Loucy (cell line): ENCODE data around the gene INAFM2.

Experiments
- H2AFZ ChIP-seq: fragments of 200-600 bp; sonication (generic); 2 replicates; pipeline ENCODE4 v1.6.0; 2016; ENCODE audit warnings: antibody characterized with exemption, mild to moderate bottlenecking, low read length, moderate library complexity
- H3F3A ChIP-seq: fragments of 200-600 bp; 2 replicates; pipeline ENCODE4 v1.6.0; 2016; ENCODE audit warnings: antibody characterized with exemption, low read depth, mild to moderate bottlenecking
- H3K27me3 ChIP-seq: fragments of 200-600 bp; sonication (generic); 2 replicates; pipeline ENCODE4 v1.6.1; 2014; ENCODE audit warnings: low read length, mild to moderate bottlenecking; ENCODE audit not compliant: insufficient read depth, poor library complexity, severe bottlenecking
- H3K36me3 ChIP-seq: fragments of 200-600 bp; sonication (generic); 2 replicates; pipeline ENCODE4 v1.6.1; 2016; ENCODE audit warnings: low read length; ENCODE audit not compliant: insufficient read depth
- H3K4me1 ChIP-seq: fragments of 200-600 bp; sonication (generic); 2 replicates; pipeline ENCODE4 v1.5.1; 2014; ENCODE audit warnings: low read length, mild to moderate bottlenecking; ENCODE audit not compliant: insufficient read depth, poor library complexity, severe bottlenecking
- H3K4me2 ChIP-seq: fragments of 200-600 bp; sonication (generic); 2 replicates; pipeline ENCODE4 v1.6.0; 2014; ENCODE audit warnings: antibody characterized with exemption, low read length, low read depth, mild to moderate bottlenecking; ENCODE audit not compliant: poor library complexity, severe bottlenecking
- H3K4me3 ChIP-seq: fragments of 200-600 bp; sonication (generic); 2 replicates; pipeline ENCODE4 v1.5.1; 2014; ENCODE audit warnings: low read length, mild to moderate bottlenecking, mixed read lengths; ENCODE audit not compliant: poor library complexity, severe bottlenecking
- H3K79me2 ChIP-seq: fragments of 200-600 bp; sonication (generic); 2 replicates; pipeline ENCODE4 v1.6.1; 2014; ENCODE audit warnings: low read length; ENCODE audit not compliant: insufficient read depth
- H3K9ac ChIP-seq: fragments of 200-600 bp; sonication (generic); 2 replicates; pipeline ENCODE4 v1.6.0; 2014; ENCODE audit warnings: mild to moderate bottlenecking, low read depth, low read length, moderate library complexity; ENCODE audit not compliant: poor library complexity, severe bottlenecking
- H3K9me2 ChIP-seq: fragments of 200-600 bp; sonication (generic); replicated peaks from 2 replicates; pipeline ENCODE4 v1.6.1; 2016; ENCODE audit warnings: low read depth, low read length, mixed read lengths
- H3K9me3 ChIP-seq: fragments of 200-600 bp; sonication (generic); 2 replicates; pipeline ENCODE4 v1.6.1; 2014; ENCODE audit warnings: mild to moderate bottlenecking, antibody characterized with exemption, low read length, low read depth; ENCODE audit not compliant: insufficient read depth
- H4K20me1 ChIP-seq: fragments of 200-600 bp; sonication (generic); 2 replicates; pipeline ENCODE4 v1.6.0; 2014; ENCODE audit warnings: antibody characterized with exemption, low read length, mild to moderate bottlenecking; ENCODE audit not compliant: insufficient read depth, poor library complexity, severe bottlenecking
- EZH2phosphoT487 ChIP-seq: fragments of 200-600 bp; IDR thresholded peaks from 2 replicates; pipeline ENCODE4 v1.6.1; 2018; ENCODE audit warnings: antibody characterized with exemption, mild to moderate bottlenecking, moderate library complexity, borderline replicate concordance
- TF ChIP-seq, protein P1 (sequence below): fragments of 200-600 bp; sonication (generic); conservative IDR thresholded peaks from 2 replicates; pipeline ENCODE4 v1.5.1; 2014; ENCODE audit warnings: mild to moderate bottlenecking, antibody characterized with exemption, low read length

Gene INAFM2

GRCh38 chr15:40368719-40369473 is 45.4 kb downstream of the INAFM2 start:
- Histone ChIP-seq H3K27me3 (no peaks in the 10 kb centered on the region), H3K4me3 (peak overlapping the region; percentile 48), H3K9me3 (no peaks in the 10 kb centered on the region), H3K4me1 (peaks cover 13% of the 10 kb centered on the region), H2AFZ (peak overlapping the region; percentile 81), H3K4me2 (peak overlapping the region; percentile 64), H3F3A (no peaks in the 10 kb centered on the region), H3K9me2 (no peaks in the 10 kb centered on the region), H4K20me1 (no peaks in the 10 kb centered on the region), H3K79me2 (no peaks in the 10 kb centered on the region), H3K9ac (peak overlapping the region; percentile 60), H3K36me3 (no peaks in the 10 kb centered on the region)
- TF ChIP-seq, protein P1, sequence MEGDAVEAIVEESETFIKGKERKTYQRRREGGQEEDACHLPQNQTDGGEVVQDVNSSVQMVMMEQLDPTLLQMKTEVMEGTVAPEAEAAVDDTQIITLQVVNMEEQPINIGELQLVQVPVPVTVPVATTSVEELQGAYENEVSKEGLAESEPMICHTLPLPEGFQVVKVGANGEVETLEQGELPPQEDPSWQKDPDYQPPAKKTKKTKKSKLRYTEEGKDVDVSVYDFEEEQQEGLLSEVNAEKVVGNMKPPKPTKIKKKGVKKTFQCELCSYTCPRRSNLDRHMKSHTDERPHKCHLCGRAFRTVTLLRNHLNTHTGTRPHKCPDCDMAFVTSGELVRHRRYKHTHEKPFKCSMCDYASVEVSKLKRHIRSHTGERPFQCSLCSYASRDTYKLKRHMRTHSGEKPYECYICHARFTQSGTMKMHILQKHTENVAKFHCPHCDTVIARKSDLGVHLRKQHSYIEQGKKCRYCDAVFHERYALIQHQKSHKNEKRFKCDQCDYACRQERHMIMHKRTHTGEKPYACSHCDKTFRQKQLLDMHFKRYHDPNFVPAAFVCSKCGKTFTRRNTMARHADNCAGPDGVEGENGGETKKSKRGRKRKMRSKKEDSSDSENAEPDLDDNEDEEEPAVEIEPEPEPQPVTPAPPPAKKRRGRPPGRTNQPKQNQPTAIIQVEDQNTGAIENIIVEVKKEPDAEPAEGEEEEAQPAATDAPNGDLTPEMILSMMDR = no peak
- TF ChIP-seq EZH2phosphoT487 = no peak

GRCh38 chr15:40369474-40369869 is 46.0 kb downstream of the INAFM2 start:
- H3K9me3 ChIP-seq = no peaks in the 10 kb centered on the region
- no peak overlapping the region for H3K4me3 ChIP-seq
- H3K4me2 ChIP-seq = no peak overlapping the region
- H2AFZ ChIP-seq = no peak overlapping the region
- H3K27me3 ChIP-seq = no peaks in the 10 kb centered on the region
- no peaks in the 10 kb centered on the region for H3K36me3 ChIP-seq
- H3K9me2 ChIP-seq = no peaks in the 10 kb centered on the region
- TF ChIP-seq, protein P1 = no peak
- no peak for TF ChIP-seq EZH2phosphoT487
- H3K4me1 ChIP-seq = peaks cover 13% of the 10 kb centered on the region
- no peak overlapping the region for H3K9ac ChIP-seq
- H3F3A ChIP-seq = no peaks in the 10 kb centered on the region
- no peaks in the 10 kb centered on the region for H4K20me1 ChIP-seq
- H3K79me2 ChIP-seq = no peaks in the 10 kb centered on the region

- peaks cover 13% of the 10 kb centered on the region for H3K4me1 ChIP-seq
- no peaks in the 10 kb centered on the region for H3K36me3 ChIP-seq
- no peaks in the 10 kb centered on the region for H3F3A ChIP-seq
- no peak overlapping the region for H3K9ac ChIP-seq
- H3K4me3 ChIP-seq = no peak overlapping the region
- H3K27me3 ChIP-seq = no peaks in the 10 kb centered on the region
- no peaks in the 10 kb centered on the region for H4K20me1 ChIP-seq
- no peak for TF ChIP-seq EZH2phosphoT487
- TF ChIP-seq, protein P1 = no peak
- H3K4me2 ChIP-seq = no peak overlapping the region
- no peaks in the 10 kb centered on the region for H3K79me2 ChIP-seq
- H3K9me3 ChIP-seq = no peaks in the 10 kb centered on the region
- H2AFZ ChIP-seq = no peak overlapping the region
- H3K9me2 ChIP-seq = no peaks in the 10 kb centered on the region
Measured at GRCh38 chr15:40369971-40370370, 46.5 kb downstream of the INAFM2 start.
